HG03108 (cell line): ENCODE measurements around the gene UBB.

Source experiments
- ATAC-seq: cut with Tn5 transposase; IDR thresholded peaks from one replicate; pipeline ENCODE4 v1.9.1; 2021; ENCODE audit warnings: moderate library complexity; ENCODE audit not compliant: unreplicated experiment

The UBB gene

GRCh38 chr17:16417399-16417798 lies 36.5 kb downstream of the UBB start:
- no peak for ATAC-seq

- no peak for ATAC-seq
These were observed 37.2 kb downstream of the UBB start for GRCh38 chr17:16417896-16418684.

GRCh38 chr17:16418685-16419068 lies 37.8 kb downstream of the UBB start:
- ATAC-seq = no peak

GRCh38 chr17:16419074-16419928 lies 38.4 kb downstream of the UBB start:
- ATAC-seq = peak; percentile 35

GRCh38 chr17:16419929-16420271 lies 39.0 kb downstream of the UBB start:
- no peak for ATAC-seq

GRCh38 chr17:16422416-16422815 lies 41.5 kb downstream of the UBB start:
- no peak for ATAC-seq

GRCh38 chr17:16423226-16423872 lies 42.5 kb downstream of the UBB start:
- ATAC-seq = no peak

GRCh38 chr17:16425202-16425601 lies 44.3 kb downstream of the UBB start:
- no peak for ATAC-seq

GRCh38 chr17:16425698-16426659 lies 45.1 kb downstream of the UBB start:
- no peak for ATAC-seq

- no peak for ATAC-seq
These were observed 46.1 kb downstream of the UBB start for GRCh38 chr17:16427020-16427419.

GRCh38 chr17:16428098-16428882 lies 47.4 kb downstream of the UBB start:
- no peak for ATAC-seq

GRCh38 chr17:16429083-16429482 lies 48.2 kb downstream of the UBB start:
- no peak for ATAC-seq

GRCh38 chr17:16430650-16431049 lies 49.8 kb downstream of the UBB start:
- ATAC-seq = no peak

- no peak for ATAC-seq
These were observed 51.1 kb downstream of the UBB start for GRCh38 chr17:16432017-16432416.
